Measurements from ENCODE around the gene CYP24A1. TPM values are rescaled to one million over a fixed set of nuclear protein-coding genes. Genes with fewer than 3 reads are reported as not detected.

The CYP24A1 gene
- total and polyA plus RNA-seq, 8 donors, result 0.09 TPM; not detected in 7

- H3K27me3 ChIP-seq, result no peaks in the 10 kb centered on the region
- ATAC-seq (peak; percentile 31 to 77 (median 48)), FAIRE-seq (no peak)
These were observed 24.6 kb downstream of the CYP24A1 start for GRCh38 chr20:54148947-54149764.

GRCh38 chr20:54146672-54147071 is 27.1 kb downstream of the CYP24A1 start:
- 67 to 85% methylated on average over 1 of the region's 1 CpG for WGBS, 2 donors
- FAIRE-seq, result no peak

More at GRCh38 chr20:54148947-54149764, 24.6 kb downstream of the CYP24A1 start:
- Histone ChIP-seq H3K4me1 (no peaks in the 10 kb centered on the region), H3K27ac (no peak overlapping the region), H3K9me3 (no peaks in the 10 kb centered on the region), H3K4me3 (no peak overlapping the region), H3K36me3 (no peaks in the 10 kb centered on the region)
- intact Hi-C loops (cut with DNase I), result no loop called here
- WGBS, 2 donors, result 26 to 35% methylated on average over 7 of the region's 7 CpGs
- no peak for TF ChIP-seq CTCF (IDR thresholded peaks at IDR 0.05)
- DNase-seq, result peak in 1 of 6 donors; percentile 36

GRCh38 chr20:54144847-54145414 is 28.9 kb downstream of the CYP24A1 start:
- no peak for TF ChIP-seq CTCF (IDR thresholded peaks at IDR 0.05)
- H3K27ac ChIP-seq, result no peak overlapping the region
- H3K4me1 ChIP-seq, result no peaks in the 10 kb centered on the region
- DNase-seq (no peak), ATAC-seq (no peak), FAIRE-seq (no peak)
- no peak overlapping the region for H3K4me3 ChIP-seq
- no peaks in the 10 kb centered on the region for H3K9me3 ChIP-seq
- intact Hi-C loops (cut with DNase I), result no loop called here
- H3K36me3 ChIP-seq, result no peaks in the 10 kb centered on the region
- peaks cover 0 to 3% (median 0%) of the 10 kb centered on the region in 4 donors for H3K27me3 ChIP-seq
- WGBS, 2 donors, result 60 to 80% methylated on average over 6 of the region's 6 CpGs

More at GRCh38 chr20:54146672-54147071, 27.1 kb downstream of the CYP24A1 start:
- Histone ChIP-seq H3K27ac (no peak overlapping the region), H3K9me3 (no peaks in the 10 kb centered on the region), H3K36me3 (no peaks in the 10 kb centered on the region), H3K4me1 (no peaks in the 10 kb centered on the region), H3K4me3 (no peak overlapping the region), H3K27me3 (no peaks in the 10 kb centered on the region)
- intact Hi-C loops (cut with DNase I), result no loop called here
- TF ChIP-seq CTCF (IDR thresholded peaks at IDR 0.05), result no peak
- no peak for DNase-seq
- ATAC-seq, result no peak

- no peak for FAIRE-seq
- no peak for ATAC-seq
- Histone ChIP-seq H3K36me3 (no peaks in the 10 kb centered on the region), H3K9me3 (no peaks in the 10 kb centered on the region), H3K4me3 (no peak overlapping the region), H3K4me1 (no peaks in the 10 kb centered on the region), H3K27ac (no peak overlapping the region), H3K27me3 (peaks cover 0 to 3% (median 0%) of the 10 kb centered on the region in 4 donors)
- TF ChIP-seq CTCF (IDR thresholded peaks at IDR 0.05), result no peak
- intact Hi-C loops (cut with DNase I), result no loop called here
- DNase-seq, result no peak
- WGBS, 2 donors, result 35 to 48% methylated on average over 6 of the region's 6 CpGs
These were observed 32.7 kb downstream of the CYP24A1 start for GRCh38 chr20:54140927-54141566.
